GM19455 (cell line): ENCODE results near the gene ITPR2.
"Not testable (repeated sequence)": the region's sequence is repeated elsewhere in the genome, so short reads cannot be mapped to it uniquely, and the experiment has no call there.

ENCODE experiments used
- ATAC-seq: cut with Tn5 transposase; IDR thresholded peaks from one replicate; pipeline ENCODE4 v1.9.1; 2021; ENCODE audit not compliant: unreplicated experiment

The ITPR2 gene

DNA sequence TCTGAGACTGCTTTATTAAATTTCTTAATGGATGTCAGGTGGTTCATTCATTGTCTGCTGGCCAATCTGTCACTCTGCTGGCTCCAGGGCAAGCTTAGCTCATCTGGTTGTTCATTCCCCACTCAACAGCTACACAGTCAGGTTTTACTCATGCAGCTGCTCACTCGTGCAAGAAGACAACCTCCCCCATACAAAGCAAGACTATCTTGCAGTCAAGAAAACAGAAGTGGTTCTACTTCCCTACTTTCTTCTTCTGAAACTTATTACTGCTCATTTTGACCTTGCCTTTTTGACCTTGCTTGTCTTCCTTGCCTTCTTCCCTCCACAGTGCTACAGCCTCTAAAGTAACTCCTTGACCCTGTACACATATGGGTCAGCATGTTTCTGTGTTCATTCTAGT lies 359.7 kb downstream of the ITPR2 start:
- ATAC-seq, result peak; percentile 87

DNA sequence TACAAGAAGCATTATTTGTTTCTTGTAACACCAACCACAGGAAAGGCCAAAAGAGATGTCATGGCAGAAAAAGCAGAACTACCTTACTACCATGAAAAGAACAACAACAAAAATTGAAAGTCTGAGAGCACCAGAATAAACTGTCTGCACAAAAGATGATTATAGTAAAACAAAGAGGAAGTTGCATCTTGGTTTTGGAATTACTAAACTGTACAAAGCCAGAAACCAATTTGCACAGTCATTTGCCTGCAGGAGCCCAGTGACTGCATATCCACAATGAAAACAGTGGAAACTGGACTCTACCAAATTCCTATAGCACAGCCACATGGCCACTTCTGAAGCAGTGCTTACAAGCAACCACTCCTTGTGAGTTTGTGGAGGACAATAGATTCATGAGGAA lies 361.4 kb downstream of the ITPR2 start:
- ATAC-seq, result peak; percentile 80

DNA sequence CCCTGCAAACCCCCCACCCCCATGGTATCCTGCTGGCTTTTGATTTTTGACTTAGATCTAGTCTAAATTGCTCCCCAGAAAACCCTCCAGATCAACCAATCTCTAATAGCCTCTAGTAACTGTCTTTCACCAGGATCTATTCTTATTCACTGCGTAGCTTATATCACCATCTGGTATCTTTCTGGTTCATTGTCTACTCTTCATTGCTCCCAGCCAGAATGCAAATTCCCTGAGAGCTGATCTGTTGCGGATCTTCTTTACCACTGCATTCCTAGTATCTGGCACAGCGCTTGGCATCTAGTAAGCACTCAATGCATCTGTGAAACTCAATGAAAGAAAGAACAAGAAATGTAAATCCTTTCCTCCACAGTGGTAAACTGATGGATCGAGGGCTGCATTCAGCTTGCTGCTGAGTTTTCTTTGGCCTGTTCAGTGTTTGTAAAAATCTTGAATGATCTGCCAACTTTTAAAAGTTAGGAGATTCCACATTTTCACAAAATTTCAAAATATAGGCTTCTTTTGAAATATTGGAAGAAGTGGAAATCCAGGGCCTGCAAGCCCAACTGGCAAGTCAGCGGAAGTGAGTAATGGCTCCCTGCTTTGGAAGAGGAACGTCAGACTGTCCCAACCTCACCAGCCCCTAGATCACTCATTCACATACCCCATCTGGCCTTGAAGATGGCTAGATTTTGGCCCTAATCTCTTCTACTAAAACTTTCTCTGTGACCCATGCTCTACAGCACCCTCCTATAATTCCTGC lies 363.4 kb downstream of the ITPR2 start:
- no peak for ATAC-seq

DNA sequence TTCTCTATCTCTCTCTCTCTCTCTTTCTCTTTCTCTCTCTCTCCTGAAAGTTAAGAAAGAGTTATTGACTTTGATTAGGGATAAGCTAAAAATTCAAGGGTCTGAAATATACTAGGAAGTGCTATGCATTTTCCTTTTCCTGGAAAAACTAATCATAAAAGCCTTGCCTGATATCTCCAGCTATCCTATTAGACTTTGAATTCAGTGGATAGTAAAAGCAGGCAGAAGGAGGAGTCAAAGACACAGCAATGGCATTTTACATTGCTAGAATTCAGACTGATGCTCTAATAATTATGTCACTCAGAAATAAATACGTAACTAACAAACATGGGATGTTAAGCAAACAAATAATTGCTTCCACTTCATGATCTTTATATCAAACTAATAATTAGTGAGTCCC lies 365.6 kb downstream of the ITPR2 start:
- ATAC-seq, result no peak

DNA sequence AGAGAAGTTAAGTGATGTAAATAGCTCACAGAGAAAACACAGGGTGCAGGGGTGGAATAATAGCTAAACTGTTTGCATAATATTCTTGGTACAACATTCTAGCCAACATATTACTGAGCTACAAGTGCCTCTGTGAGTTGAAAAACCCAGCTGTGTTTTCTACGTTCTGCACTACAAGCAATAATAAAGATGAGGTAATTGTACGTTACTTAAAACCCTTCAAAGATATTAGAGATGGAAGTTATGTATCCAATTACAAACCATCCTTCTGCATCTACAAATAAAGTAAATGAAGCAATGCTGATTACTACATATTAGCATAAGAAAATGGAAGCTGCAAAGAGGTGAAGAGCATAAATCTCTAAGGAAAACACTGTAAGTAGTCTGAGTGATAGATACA lies 366.3 kb downstream of the ITPR2 start:
- no peak for ATAC-seq

DNA sequence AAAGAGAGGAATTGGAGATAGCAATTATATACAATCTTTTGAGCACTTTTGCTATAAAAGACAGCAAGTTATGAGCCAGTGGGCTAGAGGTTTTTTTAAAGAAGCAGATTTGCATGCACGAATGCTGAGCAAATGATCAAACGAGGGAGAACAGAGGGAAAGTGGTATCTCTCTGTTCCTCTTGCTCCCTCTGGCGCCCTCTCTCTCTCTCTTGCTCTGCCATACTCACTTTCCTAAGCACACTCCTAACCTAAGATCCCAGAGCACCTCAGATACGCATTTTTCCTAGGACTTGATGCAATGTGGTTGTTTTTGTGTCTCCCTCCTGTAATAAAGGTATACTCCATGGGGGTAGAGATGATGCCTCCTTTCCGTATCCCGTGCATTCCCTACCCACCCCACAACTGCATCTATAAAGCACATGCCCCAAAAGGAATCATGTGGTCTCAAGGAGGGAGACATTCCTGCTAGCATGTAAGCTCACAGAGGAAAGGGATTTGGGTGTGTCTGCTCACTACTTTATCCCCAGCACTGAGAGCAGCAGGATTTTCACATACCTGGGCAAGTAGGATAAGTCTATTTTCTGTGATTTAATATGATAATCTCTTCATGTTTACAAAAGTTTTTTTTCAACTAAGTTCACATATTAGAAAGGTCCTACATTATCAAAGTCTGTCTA lies 367.4 kb downstream of the ITPR2 start:
- no peak for ATAC-seq

DNA sequence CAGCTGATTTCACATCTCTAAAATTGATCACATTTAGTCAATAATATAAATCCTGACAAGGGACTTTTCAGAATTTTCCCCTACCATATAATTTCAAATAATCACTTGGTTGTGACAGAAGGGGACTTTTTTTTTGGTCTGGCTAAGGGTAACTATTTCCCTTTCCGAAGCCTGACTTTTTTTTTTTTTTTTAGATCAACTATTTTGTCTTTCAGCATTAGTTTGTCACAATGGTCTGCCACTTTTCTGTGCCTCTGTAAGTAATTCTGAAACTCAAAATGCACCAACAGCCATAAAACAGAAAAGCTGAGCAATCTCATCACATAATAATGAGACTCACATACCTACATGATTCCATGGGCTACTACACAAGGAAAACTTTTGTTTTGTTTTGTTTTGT lies 371.2 kb downstream of the ITPR2 start:
- ATAC-seq, result no peak

DNA sequence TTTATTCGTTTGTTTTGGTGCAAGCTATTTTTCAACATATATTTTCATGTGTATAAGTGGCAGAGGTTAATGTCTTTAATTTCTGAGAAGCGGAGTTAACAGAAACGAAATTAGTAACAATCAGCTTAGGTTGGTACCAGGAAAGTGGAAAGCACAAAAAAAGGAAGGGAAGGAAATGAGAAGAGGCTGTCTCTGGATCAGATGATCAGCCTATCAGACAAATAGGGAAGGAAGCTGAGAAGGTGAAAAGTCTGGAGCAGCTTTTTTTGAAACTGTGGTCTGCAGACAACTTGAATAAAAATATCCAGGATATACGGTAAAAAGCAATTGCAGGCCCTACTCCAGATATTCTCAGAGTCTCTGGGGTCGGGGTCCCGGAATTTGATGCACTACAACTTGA lies 372.6 kb downstream of the ITPR2 start:
- ATAC-seq, result no peak

DNA sequence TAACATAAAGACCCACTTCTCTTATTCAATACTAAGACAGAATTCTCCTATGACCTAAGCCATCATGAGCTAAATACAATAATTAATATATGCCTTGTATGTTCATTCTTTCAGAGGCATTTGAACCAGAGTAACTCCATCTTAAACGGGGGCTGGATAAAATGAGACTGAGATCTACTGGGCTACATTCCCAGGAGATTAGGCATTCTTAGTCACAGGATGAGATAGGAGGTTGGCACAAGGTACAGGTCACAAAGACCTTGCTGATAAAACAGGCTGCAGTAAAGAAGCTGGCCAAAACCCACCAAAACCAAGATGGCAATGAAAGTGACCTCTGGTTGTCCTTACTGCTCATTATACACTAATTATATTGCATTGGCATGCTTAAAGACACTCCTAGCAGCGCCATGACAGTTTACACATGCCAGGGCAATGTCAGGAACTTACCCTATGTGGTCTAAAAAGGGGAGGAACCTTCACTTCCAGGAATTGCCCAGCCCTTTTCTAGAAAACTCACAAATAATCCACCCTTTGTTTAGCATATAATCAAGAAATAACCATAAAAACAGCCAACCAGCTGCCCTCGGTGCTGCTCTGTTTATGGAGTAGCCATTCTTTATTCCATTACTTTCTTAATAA lies 376.9 kb downstream of the ITPR2 start:
- no peak for ATAC-seq

DNA sequence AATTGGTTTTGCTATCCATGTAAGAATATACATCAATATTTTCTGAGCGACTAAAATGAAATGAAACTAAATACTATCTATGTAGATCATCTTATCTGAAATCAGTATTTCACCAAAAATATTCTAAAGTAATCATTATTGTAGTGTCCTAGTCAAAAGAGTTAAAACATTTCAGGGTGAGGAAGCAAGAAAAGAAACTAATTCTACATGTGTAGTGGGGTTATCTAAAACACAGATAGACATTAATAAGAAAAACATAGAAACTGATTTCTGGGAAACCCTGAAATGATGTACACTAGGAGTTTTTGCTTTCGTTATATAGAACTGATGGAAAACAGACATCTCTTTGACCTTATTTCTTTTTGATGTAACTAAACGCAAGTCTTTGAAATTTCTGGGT lies 379.7 kb downstream of the ITPR2 start:
- ATAC-seq, result no peak

DNA sequence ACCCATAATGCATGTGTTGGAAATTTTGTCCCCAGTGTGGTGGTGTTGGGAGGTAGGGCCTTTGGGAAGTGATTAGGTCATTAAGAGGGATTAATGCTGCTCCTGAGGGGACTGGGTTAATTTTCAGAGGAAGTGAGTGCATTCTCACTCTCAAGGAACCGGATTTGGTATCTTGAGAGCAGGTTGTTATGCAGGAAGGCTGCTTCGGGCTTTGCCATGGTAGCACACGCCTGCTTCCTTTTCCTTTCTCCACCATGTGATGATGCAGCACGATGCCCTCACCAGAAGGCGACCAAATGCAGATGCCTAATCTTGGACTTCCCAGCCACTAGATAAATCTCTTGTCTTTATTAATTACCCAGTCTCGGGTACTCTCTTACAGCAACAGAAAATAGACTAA lies 380.5 kb downstream of the ITPR2 start:
- ATAC-seq, result no peak

DNA sequence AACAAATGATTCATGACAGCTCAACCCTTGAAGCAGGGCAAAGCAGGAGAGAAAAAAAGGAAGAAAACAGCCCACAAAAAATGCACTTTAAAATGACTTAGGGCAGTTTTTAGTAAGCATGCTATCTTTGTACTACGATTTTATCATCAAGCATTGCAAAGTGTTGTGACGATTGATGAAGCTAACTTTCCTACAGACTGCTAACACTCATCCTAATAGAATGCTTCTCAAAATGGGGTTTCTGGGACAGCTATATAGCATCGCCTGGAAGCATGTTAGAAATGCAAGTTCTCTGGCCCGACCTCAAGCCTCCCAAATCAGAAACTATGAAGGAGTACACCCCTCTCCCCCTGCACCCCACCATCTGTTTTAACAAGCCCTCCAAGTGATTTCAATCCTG lies 381.2 kb downstream of the ITPR2 start:
- no peak for ATAC-seq

DNA sequence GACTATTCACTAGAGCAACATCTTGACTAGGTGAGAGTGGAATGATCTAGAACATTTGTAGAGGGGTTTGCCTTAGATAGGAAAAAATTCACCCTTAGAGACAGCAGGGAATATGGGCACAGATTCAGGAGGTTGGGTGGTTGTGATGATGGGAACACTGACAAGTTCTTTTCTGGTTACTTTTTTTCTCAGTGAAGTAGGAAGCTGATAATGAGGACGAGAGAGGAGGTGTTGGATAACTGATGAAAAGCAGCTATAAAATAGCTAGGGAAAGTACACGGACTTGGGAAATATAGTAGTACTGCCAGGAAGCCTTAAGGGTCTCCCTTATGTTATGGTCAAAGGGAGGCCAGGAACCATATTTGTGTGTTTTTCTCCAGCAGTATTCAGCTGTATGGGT lies 387.1 kb downstream of the ITPR2 start:
- no peak for ATAC-seq

DNA sequence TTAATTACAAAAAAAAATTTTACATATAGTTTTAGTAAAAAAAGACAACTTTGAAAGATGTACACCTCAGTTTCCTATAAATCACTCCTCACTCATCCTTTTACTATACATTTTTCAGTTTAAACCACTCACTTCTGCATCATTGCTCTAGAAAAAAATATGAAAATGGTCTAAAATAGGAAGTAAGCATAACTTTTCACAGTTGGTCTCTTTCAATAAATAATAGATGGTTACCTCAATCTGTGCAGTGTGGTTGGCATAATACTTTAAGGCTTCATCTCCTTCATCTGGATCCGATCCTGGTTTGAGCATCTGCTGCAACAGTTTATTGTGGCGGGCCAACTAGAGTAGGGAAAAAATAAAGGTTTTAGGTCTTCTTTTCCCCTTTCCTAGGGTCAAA lies 389.7 kb downstream of the ITPR2 start:
- ATAC-seq, result no peak

DNA sequence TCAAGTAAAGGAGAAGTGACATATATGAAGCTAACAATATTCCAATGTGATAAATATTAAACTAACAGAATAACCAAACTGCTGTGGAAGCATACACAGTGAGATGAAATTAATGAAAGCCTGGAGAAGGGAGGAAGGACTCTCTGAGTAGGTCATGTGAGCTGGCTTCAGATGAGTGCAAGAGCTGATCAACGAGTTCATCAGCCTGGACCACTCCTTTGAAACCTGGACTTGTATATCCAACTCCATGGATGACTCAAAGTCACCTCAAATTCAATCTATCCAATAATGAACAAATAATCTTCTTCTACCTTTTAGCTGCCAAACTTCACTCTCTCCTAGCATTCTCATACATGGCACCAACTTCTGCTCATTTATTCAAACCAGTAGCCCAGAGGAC lies 391.6 kb downstream of the ITPR2 start:
- ATAC-seq, result no peak

DNA sequence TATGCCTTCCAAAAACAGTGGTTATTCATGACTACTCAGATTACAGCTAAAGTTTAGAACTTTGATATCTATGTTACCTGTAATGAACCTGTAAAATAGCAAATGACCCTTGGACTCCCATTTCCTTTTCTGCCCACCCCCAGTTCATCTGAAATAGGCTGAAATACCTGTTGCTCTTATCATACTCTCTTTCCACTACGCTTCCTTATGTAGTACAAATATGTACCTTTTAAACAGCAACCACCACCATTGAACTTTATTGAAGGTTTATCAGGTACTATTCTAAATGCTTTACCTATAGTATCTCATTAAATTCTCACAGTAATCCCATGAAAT lies 398.0 kb downstream of the ITPR2 start:
- no peak for ATAC-seq

DNA sequence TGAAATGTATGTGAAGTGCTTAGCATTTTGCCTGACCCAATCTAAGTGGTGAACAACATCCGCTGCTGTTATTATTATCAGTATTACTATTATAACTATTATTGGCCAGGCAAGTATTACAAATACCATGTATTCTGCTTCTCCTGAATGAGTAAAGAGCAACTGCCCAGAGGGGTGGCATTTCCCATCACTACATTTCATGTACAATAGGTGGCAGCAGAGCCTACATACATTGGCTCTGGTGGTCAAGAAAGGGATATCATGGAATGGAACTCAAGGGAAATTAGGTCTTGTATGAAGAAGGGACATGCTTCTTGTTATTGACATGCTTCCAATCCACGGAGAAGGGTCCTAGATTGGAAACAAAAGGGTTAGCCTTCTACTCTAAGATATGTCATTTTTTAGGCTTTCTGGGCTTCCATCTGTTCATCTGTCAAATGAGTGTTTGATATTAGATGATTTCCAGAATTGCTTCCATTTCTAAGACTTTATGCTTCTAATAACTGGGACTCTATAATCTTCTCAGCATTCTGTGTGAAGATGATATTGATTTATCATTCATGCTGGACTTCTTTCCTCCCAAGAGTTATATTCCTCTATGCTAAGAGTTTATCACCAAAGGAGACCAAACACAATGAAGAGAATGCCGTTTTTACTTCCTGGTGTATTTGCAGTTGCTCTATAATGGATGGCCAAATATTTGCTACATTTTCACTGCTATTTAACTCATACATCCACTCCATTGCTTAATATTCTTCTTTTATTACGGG lies 398.5 kb downstream of the ITPR2 start:
- ATAC-seq, result peak; percentile 68

DNA sequence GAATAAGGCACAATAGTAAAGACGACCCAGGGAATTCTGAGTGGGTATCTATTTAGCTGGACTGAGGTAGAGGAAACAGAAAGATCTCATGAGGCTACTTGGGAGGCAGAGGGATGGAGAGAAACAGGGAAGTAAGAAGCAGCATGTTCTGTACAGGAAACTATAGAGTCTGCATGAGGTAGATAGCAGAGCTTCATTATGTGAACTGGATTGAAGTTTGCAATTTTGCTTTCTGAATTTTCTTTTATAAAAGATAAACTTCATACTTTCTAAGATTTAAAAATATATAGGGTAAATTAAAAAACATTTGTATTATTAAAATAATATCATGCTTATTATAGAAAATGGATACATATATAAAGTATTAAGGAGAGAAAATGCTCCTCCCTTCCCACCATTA lies 399.3 kb downstream of the ITPR2 start:
- not testable (repeated sequence) for ATAC-seq

DNA sequence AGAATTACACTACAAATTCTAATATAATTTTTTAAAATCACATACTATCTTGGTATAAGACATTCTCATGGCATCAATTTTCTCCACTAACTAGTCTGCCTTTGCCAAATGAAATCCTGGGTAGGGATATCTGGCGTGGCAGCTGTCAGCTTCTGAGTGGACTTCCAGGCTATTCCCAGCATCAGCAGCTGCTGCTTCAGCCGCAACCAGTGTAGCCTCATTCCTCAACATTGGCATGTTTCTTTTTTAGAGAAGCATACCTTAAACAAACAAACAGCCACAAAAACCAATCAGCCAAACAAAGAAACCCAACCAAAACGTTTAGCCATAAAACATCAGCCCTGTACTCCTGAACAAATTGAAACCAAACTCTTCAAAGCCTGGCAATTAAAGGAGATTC lies 401.8 kb downstream of the ITPR2 start:
- no peak for ATAC-seq

DNA sequence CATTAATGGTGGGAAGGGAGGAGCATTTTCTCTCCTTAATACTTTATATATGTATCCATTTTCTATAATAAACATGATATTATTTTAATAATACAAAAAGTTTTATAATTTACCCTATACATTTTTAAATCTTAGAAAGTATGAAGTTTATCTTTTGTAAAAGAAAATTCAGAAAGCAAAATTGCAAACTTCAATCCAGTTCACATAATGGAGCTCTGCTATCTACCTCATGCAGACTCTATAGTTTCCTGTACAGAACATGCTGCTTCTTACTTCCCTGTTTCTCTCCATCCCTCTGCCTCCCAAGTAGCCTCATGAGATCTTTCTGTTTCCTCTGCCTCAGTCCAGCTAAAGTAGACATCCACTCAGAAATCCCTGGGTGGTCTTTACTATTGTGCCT lies 402.4 kb downstream of the ITPR2 start:
- not testable (repeated sequence) for ATAC-seq

DNA sequence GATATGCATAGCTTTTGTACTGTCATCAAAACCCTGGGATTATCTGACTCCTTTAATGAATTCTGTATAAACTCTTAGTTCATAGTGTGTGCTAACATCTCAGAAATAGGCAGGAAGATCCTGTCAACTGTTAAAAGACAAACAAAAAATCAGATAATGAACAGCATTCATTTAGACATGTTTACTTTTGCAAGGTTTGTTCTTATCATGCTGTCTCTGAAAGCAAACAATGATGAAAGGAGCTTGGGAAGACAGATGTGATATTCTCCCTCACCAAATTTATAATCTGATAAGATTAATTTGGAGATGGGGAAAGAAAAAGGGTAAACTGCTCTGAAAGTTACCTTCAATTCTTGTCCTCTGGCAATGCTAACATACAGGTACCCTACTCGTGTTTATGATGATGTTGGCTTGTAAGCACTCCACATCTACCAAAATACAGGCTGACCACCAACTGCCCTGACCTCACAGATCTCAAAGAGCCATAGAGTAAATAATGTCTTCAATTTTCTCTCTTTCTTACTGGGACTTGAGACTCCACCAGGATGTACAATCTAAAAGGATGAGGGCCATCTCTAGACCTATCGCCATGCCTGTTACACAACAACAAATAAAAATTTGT lies 403.8 kb downstream of the ITPR2 start:
- no peak for ATAC-seq
